Right ventricle myocardium superior (tissue), 1 donor: ENCODE data around the gene LRRC7. TPM values are rescaled to one million over a fixed set of nuclear protein-coding genes. Genes with fewer than 3 reads are reported as not detected.
"Not testable (repeated sequence)": the region's sequence is repeated elsewhere in the genome, so short reads cannot be mapped to it uniquely, and the experiment has no call there.

Source experiments
- ATAC-seq: fragments of 200-7000 bp; cut with Tn5 transposase; one replicate; pipeline ENCODE4 v1.9.1; 2020; ENCODE audit warnings: mild to moderate bottlenecking; ENCODE audit not compliant: poor library complexity
- DNase-seq: peaks from one replicate; pipeline ENCODE4 v3.0.0-alpha.2; 2020
- intact Hi-C: fragments of 100-400 bp; cut with DNase I; formaldehyde crosslinking; loops from one replicate; pipeline ENCODE4 v1.11.2; 2022
- total RNA-seq: library from RNA; stranded (reverse); fragmentation: NEBNext Ultra II Directional; extraction: Animal tissue kit (Norgen Biotek cat#: 25700); gene quantifications from one replicate; pipeline ENCODE4 v1.2.1, GENCODE V29; 2021
- donor health status: DM: no; HTN: yes; CAD: no; lungs with severe emphysema.

The LRRC7 gene
- total RNA-seq, 1 donor from 2014 or later, result 3.0 TPM

GRCh38 chr1:69836971-69837636, 269.4 kb downstream of the LRRC7 start:
- ATAC-seq (no peak), DNase-seq (no peak)
- intact Hi-C loops, result no loop called here

- intact Hi-C loops, result no loop called here
- ATAC-seq, result no peak
- DNase-seq, result no peak
These were observed 274.6 kb downstream of the LRRC7 start for GRCh38 chr1:69842326-69842725.

- DNase-seq (no peak), ATAC-seq (no peak)
- intact Hi-C loops, result no loop called here
These were observed 277.9 kb downstream of the LRRC7 start for GRCh38 chr1:69845655-69846054.

- no peak for DNase-seq
- ATAC-seq, result no peak
- intact Hi-C loops, result no loop called here
These were observed 278.5 kb downstream of the LRRC7 start for GRCh38 chr1:69846267-69846666.

GRCh38 chr1:69847670-69848069, 279.9 kb downstream of the LRRC7 start:
- intact Hi-C loops, result no loop called here
- ATAC-seq, result no peak

GRCh38 chr1:69852151-69852550, 284.4 kb downstream of the LRRC7 start:
- no peak for ATAC-seq
- DNase-seq, result no peak
- intact Hi-C loops, result no loop called here

More at GRCh38 chr1:69847670-69848069, 279.9 kb downstream of the LRRC7 start:
- no peak for DNase-seq

- ATAC-seq, result no peak
- intact Hi-C loops, result no loop called here
- no peak for DNase-seq
These were observed 285.0 kb downstream of the LRRC7 start for GRCh38 chr1:69852706-69853105.

GRCh38 chr1:69858534-69858933, 290.8 kb downstream of the LRRC7 start:
- ATAC-seq (no peak), DNase-seq (no peak)
- intact Hi-C loops, result no loop called here

- intact Hi-C loops, result no loop called here
- DNase-seq (no peak), ATAC-seq (no peak)
These were observed 293.9 kb downstream of the LRRC7 start for GRCh38 chr1:69861641-69862040.

- no peak for DNase-seq
- no peak for ATAC-seq
- intact Hi-C loops, result no loop called here
These were observed 295.2 kb downstream of the LRRC7 start for GRCh38 chr1:69862906-69863305.

- DNase-seq (no peak), ATAC-seq (no peak)
- intact Hi-C loops, result no loop called here
These were observed 296.0 kb downstream of the LRRC7 start for GRCh38 chr1:69863704-69864103.

GRCh38 chr1:69871412-69871811, 303.7 kb downstream of the LRRC7 start:
- DNase-seq (no peak), ATAC-seq (no peak)
- intact Hi-C loops, result no loop called here

GRCh38 chr1:69878338-69878737, 310.6 kb downstream of the LRRC7 start:
- no peak for ATAC-seq
- intact Hi-C loops, result no loop called here
- DNase-seq, result no peak

GRCh38 chr1:69888016-69888415, 320.3 kb downstream of the LRRC7 start:
- intact Hi-C loops, ATAC-seq, DNase-seq: not testable (repeated sequence)

- ATAC-seq, result no peak
- DNase-seq, result no peak
- intact Hi-C loops, result no loop called here
These were observed 320.9 kb downstream of the LRRC7 start for GRCh38 chr1:69888657-69889056.

- peak; percentile 28 for DNase-seq
- ATAC-seq, result no peak
- intact Hi-C loops, result no loop called here
These were observed 330.8 kb downstream of the LRRC7 start for GRCh38 chr1:69898403-69898947.

GRCh38 chr1:69911301-69911801, 343.6 kb downstream of the LRRC7 start:
- DNase-seq (no peak), ATAC-seq (peak; percentile 60)
- intact Hi-C loops, result no loop called here

- DNase-seq, result no peak
- ATAC-seq, result peak; percentile 18
- intact Hi-C loops, result no loop called here
These were observed 346.3 kb downstream of the LRRC7 start for GRCh38 chr1:69913977-69914376.

GRCh38 chr1:69914976-69915765, 347.4 kb downstream of the LRRC7 start:
- peak; percentile 27 for ATAC-seq
- intact Hi-C loops, result no loop called here

More at GRCh38 chr1:69914976-69915765, 347.4 kb downstream of the LRRC7 start:
- DNase-seq, result no peak
